ENCODE data around the gene AFMID.

Gene AFMID

DNA sequence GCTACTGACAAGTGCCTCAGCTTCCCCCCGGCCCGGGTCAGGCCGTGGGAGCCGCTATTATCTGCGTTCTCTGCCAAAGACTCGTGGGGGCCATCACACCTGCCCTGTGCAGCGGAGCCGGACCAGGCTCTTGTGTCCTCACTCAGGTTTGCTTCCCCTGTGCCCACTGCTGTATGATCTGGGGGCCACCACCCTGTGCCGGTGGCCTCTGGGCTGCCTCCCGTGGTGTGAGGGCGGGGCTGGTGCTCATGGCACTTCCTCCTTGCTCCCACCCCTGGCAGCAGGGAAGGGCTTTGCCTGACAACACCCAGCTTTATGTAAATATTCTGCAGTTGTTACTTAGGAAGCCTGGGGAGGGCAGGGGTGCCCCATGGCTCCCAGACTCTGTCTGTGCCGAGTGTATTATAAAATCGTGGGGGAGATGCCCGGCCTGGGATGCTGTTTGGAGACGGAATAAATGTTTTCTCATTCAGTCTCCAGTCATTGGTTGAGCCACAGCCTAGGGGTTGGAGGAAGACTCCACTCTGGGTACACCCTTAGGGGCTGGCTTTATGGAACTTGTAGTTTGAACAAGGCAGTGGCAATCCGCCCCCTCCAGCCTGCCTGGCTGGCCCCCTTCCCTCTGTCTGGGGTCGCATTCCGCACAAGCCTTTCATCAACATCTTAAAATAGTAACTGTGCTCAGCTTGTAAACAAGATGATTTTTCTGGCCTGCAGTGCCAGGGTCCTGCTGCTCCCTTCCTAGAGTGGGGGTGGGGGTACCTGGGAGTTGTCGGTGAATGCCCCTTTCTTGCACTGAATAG, 14.7 kb upstream of the AFMID start:
- DNase-seq (ENCODE audit: low read depth), result no peak
- TF ChIP-seq CTCF (conservative IDR thresholded peaks at IDR 0.05; ENCODE audit: low read length), result no peak
- H3K4me3 ChIP-seq (ENCODE audit: low read length), result no peak overlapping the region

DNA sequence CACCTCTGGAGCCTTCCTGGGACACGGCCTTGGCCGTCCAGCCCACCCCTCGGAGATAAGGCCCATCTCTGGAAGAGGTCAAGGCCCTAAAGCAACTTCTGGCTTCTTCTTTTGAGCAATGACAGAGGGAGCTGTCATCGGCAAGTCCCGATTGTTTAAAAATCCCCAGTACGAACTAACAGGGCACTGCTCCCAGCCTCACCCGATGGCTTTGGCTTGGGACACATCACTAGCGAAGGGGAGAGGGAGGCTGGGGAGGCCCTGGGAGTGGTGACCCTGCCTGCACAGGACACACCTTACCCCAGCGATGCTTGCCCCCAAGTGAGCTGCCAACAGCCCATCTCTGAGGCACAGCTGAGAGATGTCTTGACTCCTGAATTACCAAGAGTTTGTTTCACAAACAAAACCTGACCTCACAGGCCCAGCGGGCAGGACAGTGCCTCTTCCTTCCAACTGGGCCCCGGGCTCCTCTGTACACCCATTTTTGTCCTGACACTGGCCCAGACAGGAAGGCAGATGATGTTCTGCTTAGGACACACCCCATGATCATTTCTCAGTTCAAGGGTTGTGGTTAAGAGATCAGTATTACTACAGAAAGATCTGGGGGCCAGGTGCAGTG, 14.0 kb upstream of the AFMID start:
- H3K4me3 ChIP-seq (ENCODE audit: low read length), result no peak overlapping the region
- DNase-seq (ENCODE audit: low read depth), result no peak
- no peak for TF ChIP-seq CTCF (conservative IDR thresholded peaks at IDR 0.05; ENCODE audit: low read length)

DNA sequence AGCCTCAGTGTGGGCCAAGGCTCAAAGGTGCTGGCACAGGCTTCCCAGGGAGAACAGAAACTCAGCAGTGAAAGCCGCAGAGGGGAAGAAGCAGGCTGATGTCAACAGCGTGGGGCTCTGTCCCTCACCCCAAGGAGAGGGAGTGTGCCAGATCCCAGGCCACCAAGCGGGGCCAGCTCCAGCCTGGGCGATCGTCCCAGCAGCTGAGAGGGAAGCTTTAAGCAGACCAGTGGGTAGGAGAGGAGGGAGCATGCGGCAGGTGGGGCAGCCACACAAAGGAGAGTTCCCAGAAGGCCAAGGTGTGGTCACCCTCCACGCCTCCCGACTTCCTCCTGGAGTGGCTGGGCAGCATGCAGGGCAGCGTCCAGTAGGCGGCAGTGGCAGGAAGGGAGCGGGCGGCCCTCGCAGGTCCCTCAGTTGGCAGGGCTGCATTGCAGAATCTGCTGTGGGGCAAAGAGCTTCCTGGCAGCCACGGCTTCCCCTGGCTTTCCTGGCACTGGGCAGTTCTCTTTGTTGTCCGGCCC, 12.8 kb upstream of the AFMID start:
- TF ChIP-seq CTCF (conservative IDR thresholded peaks at IDR 0.05; ENCODE audit: low read length), result no peak
- no peak for DNase-seq (ENCODE audit: low read depth)

GRCh38 chr17:78174870-78175642, 12.1 kb upstream of the AFMID start:
- no peak overlapping the region for H3K4me3 ChIP-seq (ENCODE audit: low read length)
- no peak for TF ChIP-seq CTCF (conservative IDR thresholded peaks at IDR 0.05; ENCODE audit: low read length)
- no peak for DNase-seq (ENCODE audit: low read depth)

More for the DNA sequence above, 12.8 kb upstream of the AFMID start:
- no peak overlapping the region for H3K4me3 ChIP-seq (ENCODE audit: low read length)

DNA sequence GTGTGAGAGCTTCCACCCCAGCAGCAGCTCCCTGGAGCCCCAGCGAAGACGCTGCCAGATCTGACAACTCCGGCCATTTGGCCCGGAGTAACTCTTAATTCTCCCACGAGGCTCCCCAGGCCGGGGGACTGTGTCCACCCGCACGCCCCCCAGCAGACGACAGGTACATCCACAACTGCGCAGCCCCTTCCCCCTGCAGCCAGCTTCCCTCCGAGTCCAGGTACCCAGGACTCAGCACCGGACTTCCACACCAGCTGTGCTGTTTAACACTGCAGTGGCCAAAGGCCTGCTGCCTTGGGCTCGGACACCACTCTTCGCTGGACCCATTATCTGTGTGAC, 11.6 kb upstream of the AFMID start:
- no peak overlapping the region for H3K4me3 ChIP-seq (ENCODE audit: low read length)

GRCh38 chr17:78176548-78177025, 10.6 kb upstream of the AFMID start:
- TF ChIP-seq CTCF (conservative IDR thresholded peaks at IDR 0.05; ENCODE audit: low read length), result peak; percentile 80
- DNase-seq (ENCODE audit: low read depth), result peak; percentile 32
- H3K4me3 ChIP-seq (ENCODE audit: low read length), result no peak overlapping the region

More for the DNA sequence above, 11.6 kb upstream of the AFMID start:
- TF ChIP-seq CTCF (conservative IDR thresholded peaks at IDR 0.05; ENCODE audit: low read length), result no peak
- no peak for DNase-seq (ENCODE audit: low read depth)
